Esophagus (tissue), 2 donors: ENCODE measurements around the gene PCYT2. TPM values are rescaled to one million over a fixed set of nuclear protein-coding genes. Genes with fewer than 3 reads are reported as not detected.

Experiments used
- H3K27ac ChIP-seq, 2 donors: one replicate each; pipeline ENCODE4 v1.5.1; 2013; ENCODE audit warnings: low read depth in 2 of 2, mild to moderate bottlenecking in 2 of 2, inconsistent platforms in 1 of 2, low read length in 1 of 2, moderate library complexity in 1 of 2
- H3K27me3 ChIP-seq, 2 donors: one replicate each; pipeline ENCODE4 v1.6.1; 2013; ENCODE audit warnings: low read length in 2 of 2, control low read depth in 1 of 2, mild to moderate bottlenecking in 1 of 2; ENCODE audit not compliant: insufficient read depth in 2 of 2, control insufficient read depth in 1 of 2
- H3K36me3 ChIP-seq, 2 donors: one replicate each; pipeline ENCODE4 v1.6.1; 2013; ENCODE audit warnings: low read length in 1 of 2; ENCODE audit not compliant: control insufficient read depth in 2 of 2, insufficient read depth in 2 of 2
- H3K4me1 ChIP-seq, 2 donors: one replicate each; pipeline ENCODE4 v1.6.1; 2013; ENCODE audit warnings: low read length in 1 of 2; ENCODE audit not compliant: control insufficient read depth in 2 of 2, insufficient read depth in 2 of 2
- H3K4me3 ChIP-seq, 2 donors: one replicate each; pipeline ENCODE4 v1.5.1; 2013; ENCODE audit warnings: low read length in 2 of 2, mild to moderate bottlenecking in 2 of 2, low read depth in 1 of 2, moderate library complexity in 1 of 2
- H3K9me3 ChIP-seq, 2 donors: one replicate each; pipeline ENCODE4 v1.6.1; 2013; ENCODE audit warnings: mild to moderate bottlenecking in 2 of 2, low read depth in 1 of 2, low read length in 1 of 2, moderate library complexity in 1 of 2; ENCODE audit not compliant: control insufficient read depth in 2 of 2, insufficient read depth in 1 of 2
- WGBS, 2 donors: extraction: QIAGEN DNeasy Blood & Tissue Kit; methylation state at CpG; one replicate each; pipeline ENCODE4 v1.1.7; 2013; 5-methylcytosine and 5-hydroxymethylcytosine counted together
- polyA plus RNA-seq, 2 donors: library from polyadenylated mRNA; stranded (reverse); fragments of 200-250 nt; gene quantifications; one replicate each; pipeline ENCODE4 v1.2.3, GENCODE V29; 2013
- donor health status: healthy with polysubstance abuse.
- donor health status: Bipolar disorder and iron deficiency.

PCYT2 gene
- polyA plus RNA-seq, 2 donors: 23.1 to 46.5 TPM

DNA sequence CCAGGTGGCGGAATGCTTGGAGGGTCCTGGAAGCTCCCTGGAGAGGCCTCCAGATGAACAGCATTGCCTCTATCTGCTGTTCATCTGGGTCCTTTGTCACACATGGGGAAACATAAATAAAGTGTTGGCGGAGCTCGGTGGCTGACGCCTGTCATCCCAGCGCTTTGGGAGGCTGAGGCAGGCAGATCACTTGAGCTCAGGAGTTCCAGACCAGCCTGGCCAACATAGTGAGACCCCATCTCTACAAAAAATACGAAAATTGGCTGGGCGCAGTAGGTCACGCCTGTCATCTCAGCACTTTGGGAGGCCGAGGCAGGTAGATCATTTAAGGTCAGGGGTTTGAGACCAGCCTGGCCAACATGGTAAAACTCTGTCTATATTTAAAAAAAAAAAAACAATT lies 33.7 kb upstream of the PCYT2 start:
- no peak overlapping the region for H3K27ac ChIP-seq
- no peaks in the 10 kb centered on the region for H3K27me3 ChIP-seq
- 88 to 89% methylated on average over 9 of the region's 9 CpGs for WGBS, 2 donors
- H3K4me1 ChIP-seq: peaks cover 0 to 4% of the 10 kb centered on the region in 2 donors
- H3K9me3 ChIP-seq: no peaks in the 10 kb centered on the region
- H3K4me3 ChIP-seq: no peak overlapping the region
- H3K36me3 ChIP-seq: no peaks in the 10 kb centered on the region

DNA sequence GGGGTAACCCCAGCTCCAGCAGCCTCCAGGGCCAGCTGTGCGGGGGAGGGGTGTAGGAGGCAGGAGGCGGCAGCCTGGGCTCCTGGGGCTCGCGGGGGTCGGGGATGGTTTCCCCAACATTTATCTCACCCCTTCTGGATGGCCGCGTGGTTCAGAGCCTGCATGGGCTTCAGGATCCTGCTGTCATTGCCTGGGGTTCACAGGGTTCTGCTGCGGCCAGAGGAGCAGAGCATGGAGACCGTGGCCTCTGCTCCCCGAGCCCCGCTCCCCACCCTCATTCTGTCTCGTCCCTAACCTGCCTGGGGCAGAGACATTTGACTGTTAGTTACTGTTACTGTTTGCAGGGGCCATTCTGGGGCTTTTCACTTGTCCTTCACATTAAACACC lies 31.0 kb upstream of the PCYT2 start:
- no peak overlapping the region for H3K4me3 ChIP-seq
- H3K9me3 ChIP-seq: no peaks in the 10 kb centered on the region
- H3K4me1 ChIP-seq: peaks cover 0 to 7% of the 10 kb centered on the region in 2 donors
- 35 to 50% methylated on average over 11 to 12 of the region's 12 CpGs for WGBS, 2 donors
- H3K36me3 ChIP-seq: no peaks in the 10 kb centered on the region
- no peak overlapping the region for H3K27ac ChIP-seq
- H3K27me3 ChIP-seq: no peaks in the 10 kb centered on the region

DNA sequence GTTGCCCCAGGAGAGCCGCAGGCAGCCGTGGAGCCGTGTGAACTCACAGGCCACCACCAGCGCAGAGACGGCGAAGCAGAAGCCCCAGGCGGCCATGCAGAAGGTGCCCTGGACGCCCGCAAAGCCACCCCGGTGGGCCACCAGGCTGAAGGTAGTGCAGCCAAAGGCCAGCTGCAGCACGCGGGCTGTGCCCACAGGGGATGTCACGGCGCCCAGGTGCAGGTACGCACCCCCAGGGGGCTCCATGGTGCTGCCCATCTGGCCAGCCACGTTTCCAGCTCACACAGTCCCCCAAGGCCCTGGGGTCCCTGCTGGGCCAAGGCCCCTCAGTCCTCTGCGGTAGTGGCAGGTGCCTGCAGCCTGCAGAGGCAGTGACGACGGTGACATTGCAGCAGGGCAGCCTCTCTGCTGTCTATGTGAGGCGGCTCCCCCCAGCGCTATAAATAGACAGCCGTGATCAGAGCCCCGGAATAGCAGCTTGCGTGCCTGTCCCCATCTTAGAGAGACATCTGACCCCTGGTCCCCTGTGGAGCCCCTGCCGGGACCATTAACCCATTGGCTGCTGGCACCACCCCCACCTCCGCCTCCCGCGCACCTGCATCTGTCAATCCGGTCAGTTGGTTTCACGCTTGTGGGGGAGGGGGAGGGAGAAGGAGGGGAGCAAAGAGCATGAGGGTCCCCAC lies 30.4 kb upstream of the PCYT2 start:
- Histone ChIP-seq H3K27me3 (no peaks in the 10 kb centered on the region), H3K36me3 (no peaks in the 10 kb centered on the region), H3K9me3 (no peaks in the 10 kb centered on the region), H3K27ac (no peak overlapping the region), H3K4me1 (peaks cover 0 to 9% of the 10 kb centered on the region in 2 donors), H3K4me3 (no peak overlapping the region)
- 37 to 42% methylated on average over 30 of the region's 30 CpGs for WGBS, 2 donors

DNA sequence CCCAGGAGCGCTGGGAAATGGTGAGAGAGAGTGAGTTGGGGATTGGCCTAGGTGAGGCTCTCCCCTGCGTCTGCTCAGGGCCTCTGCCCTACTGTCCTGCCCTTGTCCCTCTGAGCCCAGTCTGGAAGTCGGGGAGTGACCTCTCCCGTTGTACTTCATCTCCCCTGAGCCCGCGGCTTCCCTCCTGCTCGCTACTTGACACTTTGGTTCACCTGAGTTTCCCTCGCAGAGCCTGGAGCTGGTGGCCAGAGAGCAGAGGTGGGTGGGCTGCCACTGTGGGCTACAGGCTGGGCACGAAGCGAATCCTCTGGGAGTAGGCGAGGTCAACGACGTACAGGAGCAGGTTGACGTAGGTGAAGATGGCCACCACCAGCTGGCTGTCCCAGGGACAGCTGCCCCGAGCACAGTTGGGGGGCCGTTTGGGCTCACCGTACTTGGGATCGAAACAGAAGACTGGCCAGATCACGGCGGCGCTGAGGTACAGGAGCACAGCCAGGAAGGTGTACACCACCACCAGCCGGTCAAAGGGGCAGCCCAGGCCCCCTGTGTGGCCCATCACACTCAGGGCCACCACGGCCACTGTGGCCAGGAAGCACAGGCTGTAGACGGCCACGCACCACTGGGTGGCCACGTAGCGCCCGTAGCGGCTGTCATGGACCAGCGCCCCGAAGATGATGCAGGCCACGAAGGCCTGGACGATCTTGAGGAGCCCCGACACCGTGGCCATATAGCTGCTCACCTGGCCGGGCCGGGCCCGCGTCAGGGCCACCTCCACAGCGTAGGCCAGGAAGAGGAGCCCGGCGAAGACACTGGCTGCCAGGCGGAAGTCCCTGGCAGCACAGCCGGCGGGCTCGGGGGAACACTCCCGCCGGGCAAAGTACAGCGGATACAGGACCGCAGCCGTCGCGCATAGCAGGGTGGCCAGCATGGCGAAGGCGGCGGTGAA lies 29.6 kb upstream of the PCYT2 start:
- H3K27me3 ChIP-seq: no peaks in the 10 kb centered on the region
- 88 to 89% methylated on average over 55 to 56 of the region's 56 CpGs for WGBS, 2 donors
- H3K4me3 ChIP-seq: peak overlapping the region in 1 of 2 donors; percentile 7
- peaks cover 0 to 12% of the 10 kb centered on the region in 2 donors for H3K4me1 ChIP-seq
- H3K36me3 ChIP-seq: no peaks in the 10 kb centered on the region
- H3K27ac ChIP-seq: no peak overlapping the region
- H3K9me3 ChIP-seq: no peaks in the 10 kb centered on the region

DNA sequence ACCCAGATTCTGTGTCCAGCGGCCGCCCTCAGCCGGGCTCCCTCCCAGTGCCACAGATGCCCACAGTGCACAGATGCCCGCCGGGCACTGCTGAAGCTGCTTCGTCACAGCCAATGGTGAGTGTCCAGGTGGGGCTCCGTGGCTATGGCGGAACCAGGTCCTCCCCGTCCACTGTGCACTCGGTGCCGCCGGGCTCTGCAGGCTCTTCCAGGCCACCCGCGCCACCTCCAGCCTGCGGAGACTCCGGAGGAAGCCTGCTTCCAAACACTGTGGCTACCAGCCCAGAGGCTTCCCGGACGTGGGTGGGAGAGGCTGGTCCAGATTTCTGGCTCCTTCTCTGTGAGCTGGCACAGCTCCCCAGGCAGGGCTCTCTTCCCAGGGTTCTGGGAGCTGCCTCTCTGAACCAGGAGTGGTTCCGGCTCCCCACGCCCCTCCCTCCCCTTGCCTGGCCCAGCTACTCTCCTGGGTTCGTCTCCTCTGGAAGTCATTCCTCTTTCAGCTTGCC lies 28.7 kb upstream of the PCYT2 start:
- WGBS, 2 donors: 48 to 65% methylated on average over 21 of the region's 21 CpGs
- Histone ChIP-seq H3K4me1 (peaks cover 0 to 12% of the 10 kb centered on the region in 2 donors), H3K9me3 (no peaks in the 10 kb centered on the region), H3K27ac (no peak overlapping the region), H3K4me3 (no peak overlapping the region), H3K36me3 (no peaks in the 10 kb centered on the region), H3K27me3 (no peaks in the 10 kb centered on the region)

DNA sequence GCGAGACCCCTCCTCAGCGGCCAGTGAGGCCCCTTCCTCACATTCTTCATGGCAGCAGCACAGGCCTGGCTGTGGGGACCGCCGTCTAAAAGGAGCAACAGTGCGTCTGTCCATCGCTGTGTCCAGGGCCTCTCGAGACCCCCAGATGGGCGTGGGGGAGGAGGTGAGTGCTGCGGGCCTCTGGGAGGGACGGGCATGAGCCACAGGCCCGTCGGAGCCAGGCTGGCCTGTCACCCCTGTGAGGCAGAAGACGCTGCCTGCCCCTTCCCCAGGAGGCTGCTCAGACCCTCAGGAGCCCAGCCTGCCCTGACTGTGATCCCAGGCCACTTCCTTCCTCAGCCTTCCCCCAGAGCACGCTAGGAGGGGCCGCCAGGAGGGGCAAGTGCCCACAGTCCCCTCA lies 28.0 kb upstream of the PCYT2 start:
- WGBS, 2 donors: 79% methylated on average over 15 of the region's 15 CpGs
- H3K4me3 ChIP-seq: no peak overlapping the region
- H3K9me3 ChIP-seq: no peaks in the 10 kb centered on the region
- no peaks in the 10 kb centered on the region for H3K27me3 ChIP-seq
- no peaks in the 10 kb centered on the region for H3K36me3 ChIP-seq
- H3K4me1 ChIP-seq: peaks cover 0 to 12% of the 10 kb centered on the region in 2 donors
- H3K27ac ChIP-seq: no peak overlapping the region

DNA sequence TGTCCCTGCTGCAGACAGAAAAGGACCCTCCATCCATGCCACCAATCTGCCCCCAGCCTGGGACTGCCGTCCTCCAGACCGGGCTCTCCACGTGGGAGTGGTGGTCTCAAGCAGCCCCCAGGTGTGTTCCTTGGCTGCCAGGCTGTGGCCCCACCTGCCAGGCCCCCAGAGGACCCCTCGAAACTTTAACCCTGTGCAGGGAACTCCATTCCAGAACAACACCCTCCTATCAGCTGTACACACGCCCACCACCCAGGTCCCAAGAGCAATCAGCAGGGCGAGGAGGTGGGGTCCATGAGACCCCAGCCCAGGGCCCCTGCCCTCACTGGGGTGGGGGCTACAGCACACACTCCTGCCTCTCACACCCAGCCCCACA lies 24.5 kb upstream of the PCYT2 start:
- 87 to 89% methylated on average over 6 of the region's 6 CpGs for whole genome bisulfite sequencing, 2 donors
- no peaks in the 10 kb centered on the region for H3K27me3 ChIP-seq
- no peak overlapping the region for H3K4me3 ChIP-seq
- H3K9me3 ChIP-seq: no peaks in the 10 kb centered on the region
- peaks cover 0 to 12% of the 10 kb centered on the region in 2 donors for H3K4me1 ChIP-seq
- no peak overlapping the region for H3K27ac ChIP-seq
- H3K36me3 ChIP-seq: no peaks in the 10 kb centered on the region

DNA sequence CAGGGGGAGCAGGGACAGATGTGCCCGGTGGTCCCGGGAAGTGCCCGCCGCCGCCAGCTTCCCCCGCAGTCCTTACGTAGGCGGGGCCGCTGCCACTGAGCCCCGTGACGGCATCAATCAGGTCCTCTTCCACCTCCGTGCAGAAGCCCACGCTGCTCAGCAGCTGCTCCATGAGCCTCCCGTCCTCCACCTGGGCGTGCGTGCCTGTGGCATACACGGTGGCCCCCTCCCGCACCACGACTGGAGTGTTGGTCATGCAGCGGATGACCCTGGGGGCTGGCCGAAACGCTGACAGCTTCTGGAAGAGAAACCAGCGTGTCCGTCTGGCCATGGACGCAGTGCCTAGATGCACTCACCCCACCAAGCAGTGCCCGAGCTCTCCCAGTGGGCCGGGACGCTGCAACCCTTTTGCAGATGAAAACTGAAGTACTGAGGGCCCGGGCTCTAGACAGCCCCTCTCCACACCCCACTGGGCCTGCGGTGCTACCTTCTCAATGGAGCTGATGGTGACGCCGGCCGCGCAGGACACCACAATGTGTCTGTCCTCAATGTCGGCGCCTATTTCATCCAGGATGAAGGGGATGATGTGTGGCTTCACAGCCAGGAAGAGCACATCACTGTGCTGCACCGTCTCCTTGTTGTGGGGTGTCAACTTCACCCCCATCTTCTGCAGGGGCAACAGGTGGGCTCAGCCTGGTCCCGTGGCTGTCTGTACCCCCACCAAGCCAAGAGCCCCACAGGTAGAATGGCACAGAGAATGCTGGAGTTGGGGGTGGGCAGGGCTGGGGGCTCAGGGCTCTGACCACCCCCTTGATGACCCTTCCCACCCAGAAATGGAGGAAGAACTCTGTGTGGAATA lies 23.9 kb upstream of the PCYT2 start:
- WGBS, 2 donors: 92 to 93% methylated on average over 38 of the region's 38 CpGs
- H3K9me3 ChIP-seq: no peaks in the 10 kb centered on the region
- H3K4me3 ChIP-seq: no peak overlapping the region
- H3K27ac ChIP-seq: no peak overlapping the region
- no peaks in the 10 kb centered on the region for H3K36me3 ChIP-seq
- no peaks in the 10 kb centered on the region for H3K27me3 ChIP-seq
- H3K4me1 ChIP-seq: peaks cover 0 to 12% of the 10 kb centered on the region in 2 donors

DNA sequence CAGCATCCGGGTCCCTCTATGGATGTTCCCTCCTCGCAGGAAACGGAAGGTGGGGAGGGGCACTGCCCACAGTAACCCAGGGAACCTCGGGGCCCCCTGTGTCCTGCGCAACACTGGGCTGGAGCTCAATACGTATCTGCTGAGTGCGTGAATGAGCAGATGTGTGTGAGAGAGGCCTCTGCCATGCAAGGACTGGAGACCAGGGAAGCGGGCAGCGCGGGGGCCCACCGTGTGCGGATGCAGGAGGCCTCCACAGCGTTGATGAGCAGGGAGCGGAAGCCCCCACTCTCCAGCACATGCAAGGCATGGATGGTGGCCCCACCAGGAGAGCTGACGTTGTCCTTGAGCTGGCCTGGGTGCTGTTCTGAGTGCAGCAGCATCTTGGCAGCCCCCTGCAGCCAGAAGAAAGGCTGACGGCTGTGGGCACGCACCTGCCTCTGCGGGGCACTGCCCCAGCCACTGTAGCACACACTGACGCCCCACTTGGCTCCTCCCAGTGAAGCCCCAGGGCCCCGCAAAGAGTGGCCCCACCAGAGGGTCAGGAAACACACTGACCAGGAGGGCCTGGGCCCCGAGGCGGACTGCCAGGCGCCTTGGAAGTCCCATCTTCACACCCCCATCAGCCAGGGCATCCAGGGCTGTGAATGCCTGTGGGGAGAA lies 23.0 kb upstream of the PCYT2 start:
- Histone ChIP-seq H3K4me1 (peaks cover 0 to 6% of the 10 kb centered on the region in 2 donors), H3K27me3 (no peaks in the 10 kb centered on the region)
- 82 to 85% methylated on average over 23 of the region's 23 CpGs for WGBS, 2 donors

More for the DNA sequence above, 23.0 kb upstream of the PCYT2 start:
- Histone ChIP-seq H3K36me3 (no peaks in the 10 kb centered on the region), H3K4me3 (no peak overlapping the region), H3K9me3 (no peaks in the 10 kb centered on the region), H3K27ac (no peak overlapping the region)
